SK-N-SH (cell line): Measurements from ENCODE around the gene ZNF562.
"Not testable (repeated sequence)": the region's sequence is repeated elsewhere in the genome, so short reads cannot be mapped to it uniquely, and the experiment has no call there.

Source experiments
- CHD2 ChIP-seq: fragments of 150-350 bp; IDR thresholded peaks from 2 replicates; pipeline ENCODE4 v1.6.1; 2018; ENCODE audit warnings: low read length; ENCODE audit not compliant: partially characterized antibody
- CTCF ChIP-seq: fragments of 200-600 bp; sonication (generic); IDR thresholded peaks from 2 replicates; pipeline ENCODE4 v1.6.1; 2017; ENCODE audit warnings: antibody characterized with exemption, mild to moderate bottlenecking, moderate library complexity
- EZH2phosphoT487 ChIP-seq: fragments of 200-600 bp; sonication (generic); IDR thresholded peaks from 2 replicates; pipeline ENCODE4 v1.6.1; 2017; ENCODE audit warnings: low read depth, mixed run types, mild to moderate bottlenecking, antibody characterized with exemption, moderate library complexity, borderline replicate concordance
- SIN3A ChIP-seq: IDR thresholded peaks from 2 replicates; pipeline ENCODE4 v1.6.1; 2012; ENCODE audit warnings: low read depth, mild to moderate bottlenecking, low read length, moderate library complexity, borderline replicate concordance
- SMC3 ChIP-seq: IDR thresholded peaks from 2 replicates; pipeline ENCODE4 v1.6.1; 2012; ENCODE audit warnings: low read depth, low read length, improper control_type of control experiment
- TF ChIP-seq, protein P1 (sequence below): IDR thresholded peaks from 2 replicates; pipeline ENCODE4 v1.4.0; 2012; ENCODE audit warnings: low read depth, borderline replicate concordance

- TF ChIP-seq, protein P1, sequence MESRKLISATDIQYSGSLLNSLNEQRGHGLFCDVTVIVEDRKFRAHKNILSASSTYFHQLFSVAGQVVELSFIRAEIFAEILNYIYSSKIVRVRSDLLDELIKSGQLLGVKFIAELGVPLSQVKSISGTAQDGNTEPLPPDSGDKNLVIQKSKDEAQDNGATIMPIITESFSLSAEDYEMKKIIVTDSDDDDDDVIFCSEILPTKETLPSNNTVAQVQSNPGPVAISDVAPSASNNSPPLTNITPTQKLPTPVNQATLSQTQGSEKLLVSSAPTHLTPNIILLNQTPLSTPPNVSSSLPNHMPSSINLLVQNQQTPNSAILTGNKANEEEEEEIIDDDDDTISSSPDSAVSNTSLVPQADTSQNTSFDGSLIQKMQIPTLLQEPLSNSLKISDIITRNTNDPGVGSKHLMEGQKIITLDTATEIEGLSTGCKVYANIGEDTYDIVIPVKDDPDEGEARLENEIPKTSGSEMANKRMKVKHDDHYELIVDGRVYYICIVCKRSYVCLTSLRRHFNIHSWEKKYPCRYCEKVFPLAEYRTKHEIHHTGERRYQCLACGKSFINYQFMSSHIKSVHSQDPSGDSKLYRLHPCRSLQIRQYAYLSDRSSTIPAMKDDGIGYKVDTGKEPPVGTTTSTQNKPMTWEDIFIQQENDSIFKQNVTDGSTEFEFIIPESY: not testable (repeated sequence)
- not testable (repeated sequence) for TF ChIP-seq SMC3, CHD2, CTCF, SIN3A, EZH2phosphoT487
These were observed 530 bp upstream of the ZNF562 start for GRCh38 chr19:9675358-9675901.
